Naive thymus-derived CD4-positive, alpha-beta T cell (primary cell): ENCODE results near the gene ARHGEF16. TPM values are rescaled to one million over a fixed set of nuclear protein-coding genes. Genes with fewer than 3 reads are reported as not detected.

ENCODE experiments used
- ATAC-seq: fragments of 150-1000 bp; cut with Tn5 transposase; 2 replicates; pipeline ENCODE4 v1.10.0; 2021; ENCODE audit warnings: mild to moderate bottlenecking, moderate library complexity
- CTCF ChIA-PET: fragments of 350-600 bp; sonication (Branson Sonifier 250); formaldehyde crosslinking; loops from one replicate; lab custom pipeline; 2021; ENCODE audit warnings: antibody characterized with exemption; lab: Charles Lee
- POLR2A ChIA-PET: fragments of 350-600 bp; sonication (Branson Sonifier 250); formaldehyde crosslinking; loops from one replicate; lab custom pipeline; 2021; ENCODE audit warnings: antibody characterized with exemption, inconsistent platforms; lab: Charles Lee
- DNase-seq, 9 donors: peaks; one replicate each; pipeline versions ENCODE4 v3.0.0 to v3.0.0-alpha.2; 2020 to 2022; ENCODE audit warnings: mixed read lengths in 1 of 9
- H3K27ac ChIP-seq: one replicate; pipeline ENCODE4 v1.7.0; 2013; ENCODE audit warnings: mild to moderate bottlenecking, low read depth, low read length, moderate library complexity
- H3K27me3 ChIP-seq, 2 donors: one replicate each; pipeline ENCODE4 v1.7.0; 2013; ENCODE audit warnings: low read length in 2 of 2, mild to moderate bottlenecking in 2 of 2, moderate library complexity in 2 of 2; ENCODE audit not compliant: control insufficient read depth in 2 of 2, insufficient read depth in 2 of 2
- H3K36me3 ChIP-seq, 3 experiments: 1 replicate in 2 of 3; 2 replicates in 1 of 3; pipeline ENCODE4 v1.7.0; 2013; ENCODE audit warnings: low read length in 3 of 3, mild to moderate bottlenecking in 3 of 3, moderate library complexity in 1 of 3; ENCODE audit not compliant: insufficient read depth in 3 of 3, control insufficient read depth in 2 of 3
- H3K4me1 ChIP-seq, 2 donors: one replicate each; pipeline ENCODE4 v1.7.0; 2013; ENCODE audit warnings: low read length in 2 of 2, mild to moderate bottlenecking in 2 of 2, moderate library complexity in 1 of 2; ENCODE audit not compliant: control insufficient read depth in 2 of 2, insufficient read depth in 2 of 2
- H3K4me3 ChIP-seq: 2 replicates; pipeline ENCODE4 v1.7.0; 2013; ENCODE audit warnings: mild to moderate bottlenecking, low read length
- H3K9me3 ChIP-seq, 3 experiments: 1 replicate in 2 of 3; 2 replicates in 1 of 3; pipeline ENCODE4 v1.7.0; 2013; ENCODE audit warnings: low read length in 3 of 3; ENCODE audit not compliant: control insufficient read depth in 2 of 3
- H3K27ac Mint-ChIP-seq, 9 donors: one replicate each; pipeline ENCODE4 v1.8.0; 2020 to 2022; ENCODE audit warnings: mixed read lengths in 9 of 9, mild to moderate bottlenecking in 8 of 9, moderate library complexity in 5 of 9, inconsistent platforms in 2 of 9
- H3K27me3 Mint-ChIP-seq, 5 donors: one replicate each; pipeline ENCODE4 v1.8.0; 2021 to 2022; ENCODE audit warnings: mixed read lengths in 5 of 5, mild to moderate bottlenecking in 1 of 5
- H3K36me3 Mint-ChIP-seq, 5 donors: one replicate each; pipeline ENCODE4 v1.8.0; 2020 to 2022; ENCODE audit warnings: mixed read lengths in 5 of 5, mild to moderate bottlenecking in 3 of 5, inconsistent platforms in 1 of 5
- H3K4me1 Mint-ChIP-seq, 7 donors: one replicate each; pipeline ENCODE4 v1.8.0; 2020 to 2022; ENCODE audit warnings: mixed read lengths in 7 of 7, mild to moderate bottlenecking in 3 of 7, inconsistent platforms in 1 of 7
- H3K4me3 Mint-ChIP-seq, 10 donors: one replicate each; pipeline ENCODE4 v1.8.0; 2020 to 2022; ENCODE audit warnings: mild to moderate bottlenecking in 10 of 10, mixed read lengths in 10 of 10, moderate library complexity in 6 of 10, inconsistent platforms in 2 of 10
- H3K9me3 Mint-ChIP-seq, 11 donors: one replicate each; pipeline ENCODE4 v1.8.0; 2020 to 2022; ENCODE audit warnings: mixed read lengths in 11 of 11, mild to moderate bottlenecking in 4 of 11, inconsistent platforms in 1 of 11, moderate library complexity in 1 of 11
- intact Hi-C, 2 donors: fragments of 100-400 bp; cut with micrococcal nuclease; formaldehyde crosslinking; loops; one replicate each; pipeline ENCODE4 v1.15.1; 2023
- polyA plus RNA-seq, 2 donors: library from polyadenylated mRNA; unstranded; fragments of 300-500 nt; fragmentation: Illumina TruSeq; gene quantifications; one replicate each; pipeline ENCODE4 v1.2.3, GENCODE V29; 2021
- total RNA-seq, 6 experiments: library from RNA in 5 of 6; stranded (reverse) in 5 of 6; gene quantifications; 1 replicate in 5 of 6; 2 replicates in 1 of 6; pipeline ENCODE4 v1.2.3 and lab custom pipeline; 2021 to 2026

ARHGEF16 gene
- total and polyA plus RNA-seq, 7 experiments from 2014 or later: 0.16 TPM; not detected in 6

DNA sequence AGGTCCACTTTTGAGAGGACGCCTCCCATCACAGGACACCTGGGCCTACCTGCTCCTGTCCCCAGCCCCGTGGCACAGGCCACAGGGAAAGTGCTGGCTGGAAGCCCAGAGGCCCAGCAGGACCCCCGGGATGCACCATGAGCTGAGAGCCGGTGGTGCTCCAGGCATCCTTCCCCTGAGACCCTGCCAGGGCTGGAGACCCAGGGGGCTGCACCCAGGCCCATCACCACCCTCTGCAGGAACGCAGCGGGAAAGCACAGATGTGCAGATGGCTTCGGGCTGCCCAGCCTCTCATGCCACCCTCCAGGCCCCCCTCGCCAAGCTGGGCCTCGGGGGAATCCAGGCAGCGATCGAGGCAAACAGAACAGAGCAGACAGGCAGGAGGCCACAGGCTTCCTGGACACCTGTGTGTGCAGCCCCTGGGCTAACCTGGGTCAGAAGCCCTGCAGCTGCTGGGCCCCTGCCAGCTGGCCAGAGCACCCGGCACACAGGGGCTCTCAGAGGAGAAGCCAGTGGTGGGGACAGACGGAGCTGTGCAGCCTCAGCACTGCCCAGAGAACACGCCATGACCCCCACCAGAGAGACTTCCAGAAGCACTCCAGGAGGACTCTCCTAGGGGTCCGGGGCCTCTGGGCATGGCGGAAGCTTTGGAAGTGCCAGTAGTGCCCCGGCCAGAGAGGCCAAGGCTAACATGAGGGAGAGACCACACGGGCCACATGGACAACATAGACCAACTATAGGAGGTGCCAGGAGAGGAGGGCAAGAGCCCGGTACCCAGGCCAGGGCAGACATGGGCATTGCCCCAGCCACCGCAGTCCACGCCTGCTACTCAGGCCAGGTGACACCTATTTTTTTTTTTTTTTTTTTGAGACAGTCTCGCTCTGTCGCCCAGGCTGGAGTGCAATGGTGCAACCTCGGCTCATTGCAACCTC is 71.4 kb downstream of the ARHGEF16 start:
- Histone ChIP-seq H3K9me3 (no peaks in the 10 kb centered on the region), H3K27me3 (no peaks in the 10 kb centered on the region), H3K4me1 (peaks cover 9 to 12% of the 10 kb centered on the region in 2 donors), H3K4me3 (no peak overlapping the region), H3K36me3 (peaks cover 0 to 16% (median 0%) of the 10 kb centered on the region in 3 experiments), H3K27ac (no peak overlapping the region)
- Mint-ChIP-seq H3K27me3 (no peaks in the 10 kb centered on the region), H3K27ac (no peak overlapping the region), H3K9me3 (no peaks in the 10 kb centered on the region), H3K4me3 (no peak overlapping the region), H3K4me1 (peaks cover 6 to 25% (median 20%) of the 10 kb centered on the region in 7 donors), H3K36me3 (no peaks in the 10 kb centered on the region)
- CTCF ChIA-PET: no interaction called here
- DNase-seq: no peak
- no peak for ATAC-seq
- intact Hi-C loops: no loop called here
- POLR2A ChIA-PET: interaction anchor here (2.2 kb wide), 1 partner anchor 24 kb away, joined by 6 read pairs; no protein-coding TSS in a partner anchor

DNA sequence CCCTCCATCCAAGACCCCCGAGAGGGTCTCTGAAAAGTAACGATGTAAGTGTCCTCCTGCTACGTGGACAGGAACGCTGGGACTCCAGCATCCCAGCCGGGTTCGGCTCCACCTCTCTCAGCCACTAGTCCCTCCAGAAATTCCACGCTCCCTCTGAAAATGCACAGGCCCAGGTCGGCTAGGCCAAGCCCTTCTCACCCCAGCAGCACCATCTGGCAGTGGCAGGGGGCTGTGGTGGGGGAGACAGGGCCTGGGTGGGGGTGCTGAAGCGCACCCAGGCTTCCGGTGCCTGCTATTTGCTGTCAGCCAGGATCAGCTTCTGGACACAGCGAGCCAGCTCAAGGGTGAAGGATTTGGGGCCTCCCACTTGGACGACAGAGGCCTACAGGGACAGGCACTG is 73.3 kb downstream of the ARHGEF16 start:
- no peak for DNase-seq
- intact Hi-C loops: no loop called here
- Histone ChIP-seq H3K9me3 (no peaks in the 10 kb centered on the region), H3K27ac (no peak overlapping the region), H3K27me3 (no peaks in the 10 kb centered on the region), H3K36me3 (peaks cover 0 to 9% (median 0%) of the 10 kb centered on the region in 3 experiments), H3K4me3 (no peak overlapping the region), H3K4me1 (peaks cover 9 to 12% of the 10 kb centered on the region in 2 donors)
- POLR2A ChIA-PET: no interaction called here
- Mint-ChIP-seq H3K9me3 (no peaks in the 10 kb centered on the region), H3K27me3 (no peaks in the 10 kb centered on the region), H3K36me3 (no peaks in the 10 kb centered on the region), H3K27ac (peak overlapping the region in 1 of 9 donors; percentile 81), H3K4me1 (peaks cover 9 to 30% (median 25%) of the 10 kb centered on the region in 7 donors), H3K4me3 (peak overlapping the region in 4 of 10 donors; percentile 13 to 54 (median 24))
- CTCF ChIA-PET: interaction anchor here (0.6 to 1.0 kb wide), 2 partner anchors 37 to 75 kb away, joined by 3 read pairs; no protein-coding TSS in a partner anchor
- ATAC-seq: no peak

GRCh38 chr1:3529099-3529729 is 74.7 kb downstream of the ARHGEF16 start:
- Histone ChIP-seq H3K4me1 (peaks cover 9 to 12% of the 10 kb centered on the region in 2 donors), H3K4me3 (no peak overlapping the region), H3K9me3 (no peaks in the 10 kb centered on the region), H3K27me3 (no peaks in the 10 kb centered on the region), H3K27ac (no peak overlapping the region), H3K36me3 (peaks cover 0 to 6% (median 0%) of the 10 kb centered on the region in 3 experiments)
- Mint-ChIP-seq H3K27ac (peak overlapping the region in 3 of 9 donors; percentile 73 to 84 (median 81)), H3K27me3 (no peaks in the 10 kb centered on the region), H3K9me3 (no peaks in the 10 kb centered on the region), H3K4me1 (peaks cover 9 to 30% (median 25%) of the 10 kb centered on the region in 7 donors), H3K36me3 (no peaks in the 10 kb centered on the region), H3K4me3 (peak overlapping the region in 9 of 10 donors; percentile 36 to 88 (median 81))
- ChIA-PET POLR2A (no interaction called here), CTCF (interaction anchor here (2.9 kb wide), 1 partner anchor 92 kb away, joined by 10 read pairs; no protein-coding TSS in a partner anchor)
- DNase-seq (no peak), ATAC-seq (no peak)
- intact Hi-C loops: no loop called here

- Histone ChIP-seq H3K4me1 (peaks cover 9 to 12% of the 10 kb centered on the region in 2 donors), H3K27me3 (no peaks in the 10 kb centered on the region), H3K27ac (peak overlapping the region; percentile 68), H3K9me3 (no peaks in the 10 kb centered on the region), H3K4me3 (peak overlapping the region; percentile 90), H3K36me3 (peaks cover 0 to 6% (median 0%) of the 10 kb centered on the region in 3 experiments)
- ATAC-seq: no peak
- Mint-ChIP-seq H3K27ac (peak overlapping the region; percentile 13 to 84 (median 67)), H3K4me3 (peak overlapping the region; percentile 79 to 88 (median 84)), H3K27me3 (no peaks in the 10 kb centered on the region), H3K9me3 (no peaks in the 10 kb centered on the region), H3K4me1 (peaks cover 9 to 26% (median 23%) of the 10 kb centered on the region in 7 donors), H3K36me3 (no peaks in the 10 kb centered on the region)
- POLR2A ChIA-PET: interaction anchor here (0.6 to 2.3 kb wide), 7 partner anchors 11 to 895 kb away, joined by 3 to 7 read pairs (median 4); partner anchors contain the start of gene TPRG1L
- DNase-seq: peak in 3 of 9 donors; percentile 6 to 18 (median 12)
- CTCF ChIA-PET: interaction anchor here (1.4 to 2.9 kb wide), 2 partner anchors 77 to 91 kb away, joined by 3 to 10 read pairs; no protein-coding TSS in a partner anchor
- intact Hi-C loops: loop anchor here (2.0 to 5.0 kb wide), 4 partner anchors 40 to 372 kb away; partner anchors contain the start of genes C1orf174 (in 2 of the 2), CEP104 (in 1 of the 2) and DFFB (in 1 of the 2)
Measured at GRCh38 chr1:3530086-3530925, 75.8 kb downstream of the ARHGEF16 start.

Other genes with a start within 250 kb of the ARHGEF16 start
- 100 to 1,000 TPM in 2 of 5 experiments, 10 to 100 TPM in 3; 14.6 to 209 (median 81.3) TPM for gene MEGF6, start 156.8 kb downstream of the ARHGEF16 start, total RNA-seq
- gene MEGF6, start 156.8 kb downstream of the ARHGEF16 start, polyA plus RNA-seq: 10 to 100 TPM in 1 of 2 donors, 1 to 10 TPM in 1; 1.9 to 10.1 TPM
- gene TPRG1L, start 170.3 kb downstream of the ARHGEF16 start, total RNA-seq: 10 to 100 TPM; 15.6 to 61.4 (median 37.8) TPM
- 10 to 100 TPM; 44.0 to 47.9 TPM for gene TPRG1L, start 170.3 kb downstream of the ARHGEF16 start, polyA plus RNA-seq
- 10 to 100 TPM; 28.1 to 42.0 (median 36.3) TPM for gene WRAP73, start 195.4 kb downstream of the ARHGEF16 start, total RNA-seq
- 10 to 100 TPM; 25.5 to 37.4 TPM for gene WRAP73, start 195.4 kb downstream of the ARHGEF16 start, polyA plus RNA-seq
- 1 to 10 TPM in 1 of 5 experiments, under 1 TPM in 2, not detected in 2; 0.15 to 2.4 (median 0.45) TPM for gene TP73, start 197.9 kb downstream of the ARHGEF16 start, total RNA-seq
- under 1 TPM; 0.03 to 0.15 TPM for gene TP73, start 197.9 kb downstream of the ARHGEF16 start, polyA plus RNA-seq